Umbilical cord (tissue), 2 donors: ENCODE data around the gene LIMCH1. TPM values are rescaled to one million over a fixed set of nuclear protein-coding genes. Genes with fewer than 3 reads are reported as not detected.

Source experiments
- DNase-seq: peaks from one replicate; pipeline ENCODE4 v3.0.0-alpha.2; 2015; ENCODE audit warnings: low spot score
- total RNA-seq: library from RNA; depleted of rRNA; stranded (reverse); fragments of >200 nt; gene quantifications from one replicate; pipeline ENCODE4 v1.2.3, GENCODE V29; 2014; ENCODE audit warnings: low replicate concordance; ENCODE audit not compliant: insufficient read depth

The LIMCH1 gene
- total RNA-seq, 1 donor from 2014 or later = 144 TPM

- no peak for DNase-seq
These were observed 30.4 kb downstream of the LIMCH1 start for GRCh38 chr4:41568363-41568762.

GRCh38 chr4:41569961-41570360 is 32.0 kb downstream of the LIMCH1 start:
- peak; percentile 15 for DNase-seq

- no peak for DNase-seq
These were observed 33.5 kb downstream of the LIMCH1 start for GRCh38 chr4:41571422-41571821.

- peak; percentile 39 for DNase-seq
These were observed 34.6 kb downstream of the LIMCH1 start for GRCh38 chr4:41572516-41572915.

- DNase-seq = no peak
These were observed 35.0 kb downstream of the LIMCH1 start for GRCh38 chr4:41572956-41573355.

GRCh38 chr4:41573502-41574001 is 35.6 kb downstream of the LIMCH1 start:
- DNase-seq = peak; percentile 38

- peak; percentile 11 for DNase-seq
These were observed 37.2 kb downstream of the LIMCH1 start for GRCh38 chr4:41575207-41575606.

- DNase-seq = no peak
These were observed 37.7 kb downstream of the LIMCH1 start for GRCh38 chr4:41575665-41576064.

- no peak for DNase-seq
These were observed 41.1 kb downstream of the LIMCH1 start for GRCh38 chr4:41579043-41579442.

GRCh38 chr4:41579526-41579925 is 41.6 kb downstream of the LIMCH1 start:
- peak; percentile 9 for DNase-seq

- DNase-seq = no peak
These were observed 42.0 kb downstream of the LIMCH1 start for GRCh38 chr4:41580007-41580406.

GRCh38 chr4:41586675-41587225 is 48.8 kb downstream of the LIMCH1 start:
- DNase-seq = no peak

GRCh38 chr4:41587286-41587685 is 49.3 kb downstream of the LIMCH1 start:
- DNase-seq = no peak

- no peak for DNase-seq
These were observed 52.6 kb downstream of the LIMCH1 start for GRCh38 chr4:41590591-41590990.

GRCh38 chr4:41594432-41594831 is 56.5 kb downstream of the LIMCH1 start:
- DNase-seq = peak; percentile 24

- DNase-seq = no peak
These were observed 59.5 kb downstream of the LIMCH1 start for GRCh38 chr4:41597494-41597893.

- no peak for DNase-seq
These were observed 60.6 kb downstream of the LIMCH1 start for GRCh38 chr4:41598580-41598979.

- no peak for DNase-seq
These were observed 61.3 kb downstream of the LIMCH1 start for GRCh38 chr4:41599192-41599786.

- no peak for DNase-seq
These were observed 62.4 kb downstream of the LIMCH1 start for GRCh38 chr4:41600243-41600912.

GRCh38 chr4:41601025-41601424 is 63.1 kb downstream of the LIMCH1 start:
- DNase-seq = no peak

GRCh38 chr4:41602113-41602512 is 64.2 kb downstream of the LIMCH1 start:
- DNase-seq = no peak

GRCh38 chr4:41602886-41603498 is 65.0 kb downstream of the LIMCH1 start:
- no peak for DNase-seq

- DNase-seq = no peak
These were observed 71.9 kb downstream of the LIMCH1 start for GRCh38 chr4:41609851-41610250.
